Right cardiac atrium (tissue), 5 donors: ENCODE measurements around the gene MFN2. TPM values are rescaled to one million over a fixed set of nuclear protein-coding genes. Genes with fewer than 3 reads are reported as not detected.

Source experiments
- ATAC-seq, 2 donors: fragments of 200-7000 bp; cut with Tn5 transposase; one replicate each; pipeline versions ENCODE4 v1.8.0 to v1.9.1; 2020; ENCODE audit warnings: moderate library complexity in 2 of 2, mild to moderate bottlenecking in 1 of 2
- DNase-seq, 3 donors: peaks; one replicate each; pipeline ENCODE4 v3.0.0-alpha.2; 2020
- H3K27ac ChIP-seq: one replicate; pipeline ENCODE4 v1.5.1; 2013; ENCODE audit warnings: mild to moderate bottlenecking, low read length, control low read depth, moderate library complexity
- H3K27me3 ChIP-seq: one replicate; pipeline ENCODE4 v1.6.1; 2013; ENCODE audit not compliant: control insufficient read depth, insufficient read depth
- H3K4me1 ChIP-seq: one replicate; pipeline ENCODE4 v1.6.1; 2013; ENCODE audit warnings: low read length; ENCODE audit not compliant: control insufficient read depth, insufficient read depth
- H3K4me3 ChIP-seq: one replicate; pipeline ENCODE4 v1.5.1; 2013; ENCODE audit warnings: low read length, control low read depth
- H3K9me3 ChIP-seq: one replicate; pipeline ENCODE4 v1.6.1; 2013; ENCODE audit warnings: low read length; ENCODE audit not compliant: control insufficient read depth
- WGBS: extraction: QIAGEN DNeasy Blood & Tissue Kit; methylation state at CpG from one replicate; pipeline ENCODE4 v1.1.7; 2013; 5-methylcytosine and 5-hydroxymethylcytosine counted together
- intact Hi-C, 4 donors: fragments of 100-400 bp; cut with DNase I; formaldehyde crosslinking; loops; one replicate each; pipeline versions ENCODE4 v1.11.0 to v1.14.0; 2022 to 2023
- polyA plus RNA-seq: library from polyadenylated mRNA; stranded (reverse); fragments of 200-250 nt; gene quantifications from one replicate; pipeline ENCODE4 v1.2.3, GENCODE V29; 2013
- total RNA-seq, 4 donors: library from RNA; stranded (reverse); fragmentation: NEBNext Ultra II Directional; extraction: Animal tissue kit (Norgen Biotek cat#: 25700); gene quantifications; one replicate each; pipeline ENCODE4 v1.2.1, GENCODE V29; 2021
- donor health status: healthy with polysubstance abuse.
- donor health status: DM: no; HTN: yes; CAD: no.
- donor health status: DM: no; HTN: no; CAD: no.
- donor health status: DM: no; HTN: yes; CAD: no; lungs with severe emphysema.
- donor health status: DM: yes; HTN: yes; CAD: no.

Gene MFN2
- total and polyA plus RNA-seq, 5 donors: 237 to 449 (median 412) TPM

DNA sequence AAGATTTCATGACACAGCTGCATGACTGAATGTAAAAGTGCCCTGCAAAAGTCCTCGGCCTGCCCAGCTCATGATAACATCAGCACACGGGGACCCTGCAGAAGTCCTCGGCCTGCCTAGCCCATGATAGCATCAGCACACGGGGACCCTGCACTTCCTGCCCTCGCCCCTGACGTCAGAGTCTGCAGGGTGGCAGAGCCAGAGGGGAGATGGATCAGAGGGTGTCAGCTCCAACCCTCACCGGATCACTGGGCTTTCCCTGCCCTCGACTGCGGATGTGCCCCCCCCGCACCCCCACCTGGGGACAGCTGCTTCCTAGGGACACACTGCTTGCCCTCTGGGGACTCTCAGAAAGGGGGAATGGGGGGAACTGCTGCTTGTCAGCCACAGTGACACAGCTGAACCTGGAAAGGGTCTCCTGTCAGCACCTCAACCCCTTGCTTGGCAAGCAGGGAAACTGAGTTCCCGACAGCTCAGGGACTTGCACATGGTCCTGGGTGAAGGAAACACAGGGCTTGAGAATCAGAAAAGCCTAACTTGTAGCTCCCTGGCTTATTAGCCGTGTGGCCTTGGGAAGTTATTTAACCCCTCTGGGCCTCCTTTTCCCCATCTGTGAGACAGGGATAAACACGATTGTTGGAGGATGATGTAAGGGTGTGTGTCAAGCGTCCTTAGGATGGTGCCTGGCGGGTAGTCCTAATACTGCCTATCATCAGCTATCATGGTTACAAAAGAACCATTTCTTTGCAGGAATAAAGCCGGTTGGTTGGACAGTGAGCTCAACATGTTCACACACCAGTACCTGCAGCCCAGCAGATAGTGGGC is 30.7 kb downstream of the MFN2 start:
- DNase-seq: no peak
- H3K27ac ChIP-seq: no peak overlapping the region
- no peaks in the 10 kb centered on the region for H3K4me1 ChIP-seq
- 82% methylated on average over 16 of the region's 16 CpGs for WGBS
- no peak for ATAC-seq
- H3K4me3 ChIP-seq: no peak overlapping the region
- H3K9me3 ChIP-seq: no peaks in the 10 kb centered on the region
- no peaks in the 10 kb centered on the region for H3K27me3 ChIP-seq
- intact Hi-C loops: loop anchor here in 1 of 4 donors (10.0 kb wide), 1 partner anchor 106 kb away; no protein-coding TSS in a partner anchor

DNA sequence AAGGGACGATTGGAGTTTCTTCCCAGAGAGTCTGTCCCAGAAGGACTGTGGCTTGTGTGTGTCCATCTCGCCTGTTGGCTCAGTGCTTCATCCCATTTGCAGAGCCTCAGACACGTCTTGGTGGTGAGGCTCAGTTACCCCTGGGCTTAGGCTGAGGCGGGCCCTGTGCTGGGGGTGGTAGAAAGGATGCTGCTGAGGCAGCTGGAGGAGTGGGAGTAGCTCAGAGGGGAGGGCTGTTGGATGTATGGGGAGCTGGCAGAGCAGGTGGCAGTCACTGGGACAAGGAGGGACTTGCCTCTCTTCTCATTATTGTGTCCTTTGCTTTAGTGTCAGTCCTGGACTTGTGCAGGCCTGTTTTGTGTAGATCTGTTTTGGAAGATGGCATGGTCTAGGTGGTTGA is 31.8 kb downstream of the MFN2 start:
- intact Hi-C loops: loop anchor here in 1 of 4 donors (10.0 kb wide), 1 partner anchor 107 kb away; no protein-coding TSS in a partner anchor
- H3K4me3 ChIP-seq: no peak overlapping the region
- no peak for ATAC-seq
- no peaks in the 10 kb centered on the region for H3K4me1 ChIP-seq
- H3K27me3 ChIP-seq: no peaks in the 10 kb centered on the region
- DNase-seq: no peak
- H3K27ac ChIP-seq: no peak overlapping the region
- H3K9me3 ChIP-seq: no peaks in the 10 kb centered on the region
- WGBS: 91% methylated on average over 4 of the region's 4 CpGs

DNA sequence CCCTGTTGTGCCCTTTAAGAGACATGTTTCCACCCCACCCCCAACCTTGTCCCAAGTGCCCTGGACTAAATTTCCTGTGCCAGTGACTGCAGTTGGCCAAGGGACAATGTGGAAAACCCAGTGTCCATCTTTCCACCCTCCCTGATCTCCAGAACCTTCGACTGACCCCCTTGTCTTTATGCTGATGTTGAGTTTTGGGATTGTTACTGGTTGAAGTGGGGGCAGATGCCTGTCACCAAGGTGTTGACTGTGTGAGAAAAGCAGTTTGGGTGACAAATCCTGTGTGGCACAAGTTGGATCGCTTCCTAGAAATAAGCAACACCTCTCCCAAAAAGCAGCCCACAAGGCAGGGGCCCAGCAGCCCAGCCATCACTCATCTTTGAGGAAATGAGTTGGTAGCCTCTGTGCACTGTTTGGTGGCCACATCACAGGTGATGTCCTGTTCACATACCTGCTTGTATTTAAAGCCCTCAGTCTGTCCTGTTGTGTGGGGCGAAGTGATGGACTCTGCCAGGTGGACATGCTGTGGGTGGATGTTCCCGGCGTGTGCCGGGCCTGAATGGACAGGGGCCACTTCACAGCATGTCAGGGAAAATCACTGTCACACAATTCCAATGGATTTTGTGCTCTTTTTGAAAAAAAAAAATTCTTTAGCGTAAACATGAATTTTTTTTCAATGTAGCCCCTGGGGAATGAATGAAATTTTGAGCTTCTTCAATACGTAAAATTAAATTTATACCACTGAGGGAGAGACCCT is 32.5 kb downstream of the MFN2 start:
- no peak for DNase-seq
- H3K4me1 ChIP-seq: no peaks in the 10 kb centered on the region
- no peak overlapping the region for H3K4me3 ChIP-seq
- 86% methylated on average over 8 of the region's 8 CpGs for WGBS
- no peak overlapping the region for H3K27ac ChIP-seq
- no peaks in the 10 kb centered on the region for H3K9me3 ChIP-seq
- peak in 1 of 2 donors; percentile 6 for ATAC-seq
- intact Hi-C loops: loop anchor here in 1 of 4 donors (10.0 kb wide), 1 partner anchor 108 kb away; no protein-coding TSS in a partner anchor
- no peaks in the 10 kb centered on the region for H3K27me3 ChIP-seq

DNA sequence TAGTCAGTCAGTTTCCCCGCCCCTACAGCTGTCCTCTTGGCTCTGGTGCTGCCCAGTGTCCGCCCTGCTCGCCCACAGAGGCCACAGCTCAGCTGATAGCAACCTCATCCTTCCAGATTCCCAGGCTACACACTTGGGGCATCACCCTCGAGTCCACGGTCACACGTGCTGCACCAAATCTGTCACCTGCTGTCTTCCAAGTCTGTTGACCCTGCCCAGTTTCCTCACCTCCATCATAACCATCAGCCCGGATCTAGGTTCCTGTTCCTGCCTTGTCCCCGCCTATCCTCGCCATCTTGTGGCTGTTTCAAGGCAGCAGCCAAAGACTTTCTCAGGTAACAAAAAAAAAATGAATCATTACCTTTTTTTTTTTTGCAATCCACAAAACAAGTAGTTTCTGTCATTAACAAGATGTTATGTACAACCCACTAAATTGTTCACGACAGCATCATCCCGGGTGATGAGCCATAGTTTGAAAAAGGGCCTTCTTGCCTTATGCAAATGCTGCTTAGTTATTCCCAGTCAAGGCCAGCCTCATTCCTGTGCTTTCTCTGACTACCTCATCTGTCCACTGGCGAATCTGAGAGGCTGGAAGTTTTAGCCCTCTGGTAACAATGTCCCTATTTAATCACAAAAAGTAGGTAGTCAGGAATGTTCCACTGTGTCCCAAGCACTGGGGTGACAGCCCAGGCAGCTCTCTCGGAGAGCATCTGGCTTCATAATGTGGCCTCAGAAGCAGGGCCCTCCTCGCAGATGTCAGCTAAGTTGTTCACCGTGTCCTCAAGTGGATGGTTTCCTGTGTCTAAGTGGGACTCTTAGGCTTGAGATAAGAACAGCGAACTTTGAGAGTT is 34.1 kb downstream of the MFN2 start:
- intact Hi-C loops: loop anchor here in 1 of 4 donors (10.0 kb wide), 1 partner anchor 110 kb away; no protein-coding TSS in a partner anchor
- WGBS: 59% methylated on average over 16 of the region's 16 CpGs
- H3K9me3 ChIP-seq: no peaks in the 10 kb centered on the region
- H3K27me3 ChIP-seq: no peaks in the 10 kb centered on the region
- peak in 1 of 2 donors; percentile 13 for ATAC-seq
- DNase-seq: no peak
- no peaks in the 10 kb centered on the region for H3K4me1 ChIP-seq
- H3K4me3 ChIP-seq: no peak overlapping the region
- no peak overlapping the region for H3K27ac ChIP-seq

DNA sequence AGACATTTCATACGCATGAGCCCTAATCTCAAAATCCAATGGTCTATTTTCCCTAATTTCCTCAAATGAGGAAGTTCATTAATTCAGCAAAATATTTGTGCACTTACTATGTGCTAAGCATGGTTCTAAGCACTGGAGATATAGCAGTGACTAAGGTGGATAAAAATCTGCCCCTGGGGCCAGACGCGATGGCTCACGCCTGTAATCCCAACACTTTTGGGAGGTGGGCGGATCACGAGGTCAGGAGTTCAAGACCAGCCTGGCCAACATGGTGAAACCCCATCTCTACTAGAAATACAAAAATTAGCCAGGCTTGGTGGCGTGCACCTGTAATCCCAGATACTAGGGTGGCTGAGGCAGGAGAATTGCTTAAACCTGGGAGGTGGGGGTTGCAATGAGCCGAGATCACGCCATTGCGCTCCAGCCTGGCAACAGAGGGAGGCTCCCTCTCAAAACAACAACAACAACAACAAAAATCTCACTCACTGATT is 34.8 kb downstream of the MFN2 start:
- 84% methylated on average over 10 of the region's 10 CpGs for WGBS
- no peaks in the 10 kb centered on the region for H3K9me3 ChIP-seq
- no peak overlapping the region for H3K27ac ChIP-seq
- intact Hi-C loops: loop anchor here in 1 of 4 donors (10.0 kb wide), 1 partner anchor 110 kb away; no protein-coding TSS in a partner anchor
- DNase-seq: no peak
- no peak for ATAC-seq
- no peaks in the 10 kb centered on the region for H3K4me1 ChIP-seq
- no peaks in the 10 kb centered on the region for H3K27me3 ChIP-seq
- no peak overlapping the region for H3K4me3 ChIP-seq

DNA sequence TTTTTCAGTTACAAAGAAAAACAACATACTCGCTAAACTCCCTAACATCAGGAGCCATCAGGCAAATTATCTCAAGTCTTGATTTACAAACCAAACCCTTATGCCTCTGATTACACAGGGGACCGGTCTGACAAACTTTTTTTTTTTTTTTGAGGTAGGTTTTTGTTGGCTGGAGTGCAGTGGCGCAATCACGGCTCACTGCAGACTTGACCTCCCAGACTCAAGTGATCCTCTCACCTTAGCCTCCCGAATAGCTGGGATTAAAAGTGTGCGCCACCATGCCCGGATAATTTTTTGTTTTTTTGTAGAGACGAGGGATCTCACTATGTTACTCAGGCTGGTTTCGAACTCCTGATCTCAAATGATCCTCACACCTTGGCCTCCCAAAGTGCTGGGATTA is 35.3 kb downstream of the MFN2 start:
- ATAC-seq (no peak), DNase-seq (no peak)
- Histone ChIP-seq H3K27ac (no peak overlapping the region), H3K4me1 (peaks cover 1% of the 10 kb centered on the region), H3K27me3 (no peaks in the 10 kb centered on the region), H3K9me3 (no peaks in the 10 kb centered on the region), H3K4me3 (no peak overlapping the region)
- intact Hi-C loops: loop anchor here in 1 of 4 donors (10.0 kb wide), 1 partner anchor 111 kb away; no protein-coding TSS in a partner anchor
- 94% methylated on average over 9 of the region's 9 CpGs for WGBS

DNA sequence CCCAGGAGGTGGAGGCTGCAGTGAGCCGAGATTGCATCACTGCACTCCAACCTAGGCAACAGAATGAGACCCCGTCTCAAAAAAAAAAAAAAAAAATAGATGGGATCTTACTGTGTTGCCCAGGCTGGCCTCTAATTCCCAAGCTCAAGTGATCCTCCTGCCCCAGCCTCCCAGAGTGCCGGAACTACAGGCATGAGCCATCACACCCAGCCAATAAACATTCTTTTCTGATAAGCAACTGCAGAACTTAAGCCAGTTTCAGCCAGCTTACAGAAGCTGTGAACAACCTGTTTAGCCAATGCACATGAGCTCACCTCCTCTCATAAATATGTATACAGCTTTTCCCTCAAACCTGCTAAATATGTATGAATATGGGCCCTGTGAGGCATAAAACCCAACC is 35.9 kb downstream of the MFN2 start:
- H3K27me3 ChIP-seq: no peaks in the 10 kb centered on the region
- ATAC-seq: no peak
- intact Hi-C loops: loop anchor here in 1 of 4 donors (10.0 kb wide), 1 partner anchor 111 kb away; no protein-coding TSS in a partner anchor
- WGBS: 95% methylated on average over 3 of the region's 3 CpGs
- H3K4me3 ChIP-seq: no peak overlapping the region
- no peak overlapping the region for H3K27ac ChIP-seq
- peaks cover 1% of the 10 kb centered on the region for H3K4me1 ChIP-seq
- H3K9me3 ChIP-seq: no peaks in the 10 kb centered on the region
- no peak for DNase-seq

DNA sequence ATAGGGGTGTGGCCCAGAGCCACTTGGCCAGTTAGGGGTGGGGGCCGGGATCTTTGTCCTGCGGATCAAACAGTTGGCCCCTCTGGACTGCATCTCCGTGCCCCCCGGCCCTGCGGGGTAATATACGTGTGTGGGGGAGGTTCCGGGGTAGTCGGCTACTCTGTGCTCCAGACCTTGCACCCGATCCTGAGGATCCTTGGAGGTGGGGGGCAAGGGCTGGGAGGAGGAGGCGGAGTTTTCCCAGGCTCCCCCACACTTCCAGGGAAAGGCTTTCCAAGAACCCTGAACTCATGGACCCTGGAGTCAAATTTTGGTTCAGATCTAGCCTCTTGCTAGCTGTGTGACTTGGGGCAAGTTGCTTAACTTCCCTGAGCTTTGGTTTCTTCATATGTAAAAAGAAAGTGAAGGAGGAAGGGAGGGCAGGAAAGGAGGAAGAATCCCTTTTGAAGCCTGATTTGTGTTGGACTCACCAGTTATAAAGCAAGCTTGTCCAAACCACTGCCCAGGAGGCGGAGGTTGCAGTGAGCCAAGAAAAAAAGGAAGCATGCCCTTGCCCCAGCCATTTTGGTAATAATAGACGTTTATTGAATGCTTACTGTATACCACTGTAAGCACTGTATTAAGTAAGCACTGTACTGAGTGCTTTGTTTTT is 39.7 kb downstream of the MFN2 start:
- peak in 1 of 3 donors; percentile 40 for DNase-seq
- Histone ChIP-seq H3K27me3 (no peaks in the 10 kb centered on the region), H3K4me1 (peaks cover 1% of the 10 kb centered on the region), H3K4me3 (peak overlapping the region; percentile 76), H3K9me3 (no peaks in the 10 kb centered on the region), H3K27ac (peak overlapping the region; percentile 15)
- ATAC-seq: peak; percentile 5 to 17
- intact Hi-C loops: loop anchor here in 1 of 4 donors (10.0 kb wide), 2 partner anchors 115 to 185 kb away; no protein-coding TSS in a partner anchor
- WGBS: 10% methylated on average over 12 of the region's 12 CpGs

DNA sequence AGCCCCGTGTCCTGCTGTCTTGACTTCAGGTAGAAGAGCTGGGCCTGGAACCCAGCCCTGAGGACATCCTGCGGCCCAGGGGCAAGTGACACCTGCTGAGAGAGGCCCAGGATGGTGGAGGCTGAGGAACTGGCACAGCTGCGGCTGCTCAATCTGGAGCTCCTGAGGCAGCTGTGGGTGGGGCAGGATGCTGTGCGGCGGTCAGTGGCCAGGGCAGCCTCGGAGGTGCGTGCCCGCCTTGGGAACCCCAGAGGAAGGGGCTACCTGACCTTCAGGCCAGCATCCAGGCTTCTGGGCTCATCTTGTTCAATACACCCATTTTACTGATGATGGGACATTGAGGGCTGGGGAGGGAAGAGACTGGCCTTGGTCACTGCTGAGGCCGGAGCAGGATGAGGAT is 41.4 kb downstream of the MFN2 start:
- Histone ChIP-seq H3K4me1 (peaks cover 1% of the 10 kb centered on the region), H3K9me3 (no peaks in the 10 kb centered on the region), H3K27ac (no peak overlapping the region), H3K4me3 (no peak overlapping the region), H3K27me3 (no peaks in the 10 kb centered on the region)
- WGBS: 90% methylated on average over 9 of the region's 9 CpGs
- DNase-seq (peak in 1 of 3 donors; percentile 51), ATAC-seq (no peak)
- intact Hi-C loops: loop anchor here in 1 of 4 donors (10.0 kb wide), 1 partner anchor 187 kb away; no protein-coding TSS in a partner anchor

DNA sequence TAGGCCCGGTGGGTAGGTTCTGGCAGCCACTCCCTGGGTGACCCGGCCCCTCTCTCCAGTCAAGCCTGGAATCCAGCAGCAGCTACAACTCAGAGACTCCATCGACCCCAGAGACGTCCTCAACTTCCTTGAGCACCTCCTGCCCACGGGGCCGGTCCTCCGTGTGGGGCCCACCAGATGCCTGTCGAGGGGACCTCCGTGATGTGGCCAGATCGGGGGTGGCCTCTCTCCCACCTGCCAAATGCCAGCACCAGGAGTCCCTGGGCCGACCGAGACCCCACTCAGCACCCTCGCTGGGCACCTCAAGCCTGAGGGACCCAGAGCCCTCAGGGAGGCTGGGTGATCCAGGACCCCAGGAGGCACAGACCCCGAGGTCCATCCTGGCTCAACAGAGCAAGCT is 41.8 kb downstream of the MFN2 start:
- no peak overlapping the region for H3K27ac ChIP-seq
- peaks cover 1% of the 10 kb centered on the region for H3K4me1 ChIP-seq
- no peaks in the 10 kb centered on the region for H3K27me3 ChIP-seq
- DNase-seq (peak in 1 of 3 donors; percentile 39), ATAC-seq (no peak)
- intact Hi-C loops: loop anchor here in 1 of 4 donors (10.0 kb wide), 1 partner anchor 187 kb away; no protein-coding TSS in a partner anchor
- H3K4me3 ChIP-seq: no peak overlapping the region
- WGBS: 91% methylated on average over 14 of the region's 14 CpGs
- H3K9me3 ChIP-seq: no peaks in the 10 kb centered on the region
